ENCODE measurements around the gene ODC1.

The ODC1 gene

GRCh38 chr2:10413503-10413902 lies 34.6 kb downstream of the ODC1 start:
- ChIA-PET POLR2A (no interaction called here), CTCF (interaction anchor here (0.6 to 1.6 kb wide), 2 partner anchors 271 to 334 kb away, joined by 3 to 4 read pairs; no protein-coding TSS in a partner anchor)
- Histone ChIP-seq H3K4me3 (ENCODE audit: low read depth, low read length) (no peak overlapping the region), H3K4me1 (ENCODE audit: control insufficient read depth, insufficient read depth, low read length) (peaks cover 2% of the 10 kb centered on the region; the same call in 1 of the 2 replicates), H3K9me3 (ENCODE audit: control insufficient read depth, insufficient read depth, low read depth, low read length) (no peaks in the 10 kb centered on the region), H3K27ac (ENCODE audit: extremely low read depth, low read depth, low read length) (no peak overlapping the region), H3K36me3 (ENCODE audit: control insufficient read depth in 2 of 2, insufficient read depth in 1 of 2, low read length in 2 of 2) (no peaks in the 10 kb centered on the region)
- TF ChIP-seq BCL11A (tag by site-specific recombination; IDR thresholded peaks at IDR 0.05; ENCODE audit: low read depth) (no peak), ZNF791 (tag by site-specific recombination; IDR thresholded peaks at IDR 0.05) (no peak), ZNF677 (tag by site-specific recombination; IDR thresholded peaks at IDR 0.05) (no peak), ZNF362 (tag by site-specific recombination; IDR thresholded peaks at IDR 0.05) (no peak), ZNF626 (tag by site-specific recombination; IDR thresholded peaks at IDR 0.05) (no peak), KLF1 (tag by site-specific recombination; IDR thresholded peaks at IDR 0.05) (no peak), ZNF664 (tag by site-specific recombination; IDR thresholded peaks at IDR 0.05) (no peak), ZNF416 (tag by site-specific recombination; IDR thresholded peaks at IDR 0.05) (no peak), ZBTB49 (tag by site-specific recombination; IDR thresholded peaks at IDR 0.05; ENCODE audit: low read depth) (no peak), PRDM10 (tag by site-specific recombination; IDR thresholded peaks at IDR 0.05) (no peak), ZNF529 (tag by site-specific recombination; IDR thresholded peaks at IDR 0.05; ENCODE audit: insufficient replicate concordance) (no peak), REPIN1 (tag by site-specific recombination; IDR thresholded peaks at IDR 0.05; ENCODE audit: low read depth) (no peak)

GRCh38 chr2:10412380-10412779 lies 35.7 kb downstream of the ODC1 start:
- no peak overlapping the region for H3K4me3 ChIP-seq (ENCODE audit: low read depth, low read length)
- H3K4me1 ChIP-seq (ENCODE audit: control insufficient read depth, insufficient read depth, low read length): peaks cover 2% of the 10 kb centered on the region; the same call in 1 of the 2 replicates
- no peaks in the 10 kb centered on the region for H3K9me3 ChIP-seq (ENCODE audit: control insufficient read depth, insufficient read depth, low read depth, low read length)
- no peak for TF ChIP-seq ZNF792 (tag by site-specific recombination; IDR thresholded peaks at IDR 0.05)
- TF ChIP-seq ZNF148 (tag by site-specific recombination; IDR thresholded peaks at IDR 0.05; ENCODE audit: borderline replicate concordance): no peak
- TF ChIP-seq GLIS1 (tag by site-specific recombination; IDR thresholded peaks at IDR 0.05): no peak
- TF ChIP-seq ZNF324 (tag by site-specific recombination; IDR thresholded peaks at IDR 0.05): no peak
- TF ChIP-seq ZNF404 (tag by site-specific recombination; IDR thresholded peaks at IDR 0.05): no peak
- no peak for TF ChIP-seq ZNF10 (tag by site-specific recombination; IDR thresholded peaks at IDR 0.05)
- TF ChIP-seq ZNF274 (IDR thresholded peaks at IDR 0.05; ENCODE audit: low read length): no peak
- TF ChIP-seq ZNF274 (tag by site-specific recombination; IDR thresholded peaks at IDR 0.05; ENCODE audit: borderline replicate concordance): no peak
- no peak for TF ChIP-seq KLF10 (tag by site-specific recombination; IDR thresholded peaks at IDR 0.05)
- TF ChIP-seq TSHZ1 (tag by site-specific recombination; IDR thresholded peaks at IDR 0.05; ENCODE audit: borderline replicate concordance): no peak
- no peak for TF ChIP-seq ZSCAN30 (tag by site-specific recombination; IDR thresholded peaks at IDR 0.05)
- CTCF ChIA-PET: interaction anchor here (0.9 to 1.3 kb wide), 2 partner anchors 23 to 340 kb away, joined by 3 read pairs; no protein-coding TSS in a partner anchor
- H3K36me3 ChIP-seq (ENCODE audit: control insufficient read depth in 2 of 2, insufficient read depth in 1 of 2, low read length in 2 of 2): no peaks in the 10 kb centered on the region
- no peak overlapping the region for H3K27ac ChIP-seq (ENCODE audit: extremely low read depth, low read depth, low read length)
- POLR2A ChIA-PET: no interaction called here
